ENCODE data around the gene DUXA. TPM values are rescaled to one million over a fixed set of nuclear protein-coding genes. Genes with fewer than 3 reads are reported as not detected.

DUXA gene
- total and polyA plus RNA-seq, 2 donors (not counting 1 experiment from before 2014, with no cell fraction given), result not detected

DNA sequence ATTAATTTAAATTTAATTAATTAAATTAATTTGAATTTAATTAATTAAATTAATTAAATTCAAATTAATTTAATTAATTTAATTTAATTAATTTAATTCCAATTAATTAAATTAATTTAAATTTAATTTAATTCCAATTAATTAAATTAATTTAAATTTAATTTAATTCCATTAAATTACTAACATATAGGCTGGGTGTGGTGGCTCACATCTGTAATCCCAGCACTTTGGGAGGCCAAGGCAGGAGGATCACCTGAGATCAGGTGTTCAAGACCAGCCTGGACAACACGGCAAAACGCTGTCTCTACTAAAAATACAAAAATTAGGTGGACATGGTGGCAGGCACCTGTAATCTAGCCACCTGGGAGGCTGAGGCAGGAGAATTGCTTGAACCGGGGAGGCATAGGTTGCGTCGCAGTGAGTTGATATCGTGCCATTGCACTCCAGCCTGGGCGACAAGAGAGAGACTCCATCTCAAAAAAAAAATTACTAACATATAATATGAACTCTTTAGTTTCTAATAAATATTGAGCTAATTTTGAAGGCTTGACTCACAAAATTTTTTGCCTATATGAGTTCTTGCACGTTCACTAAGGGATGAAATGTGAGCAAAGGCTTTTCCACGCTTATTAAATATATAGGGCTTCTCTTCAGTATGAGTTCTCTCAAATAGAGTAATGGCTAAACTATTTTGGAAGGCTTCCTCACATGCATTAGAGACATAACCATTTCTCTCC is 56.5 kb downstream of the DUXA start:
- no peak for DNase-seq (ENCODE audit: low read depth in 2 of 2)
- Histone ChIP-seq H2AFZ (ENCODE audit: low read length) (no peak overlapping the region), H3K36me3 (ENCODE audit: control insufficient read depth, insufficient read depth, low read length) (no peaks in the 10 kb centered on the region), H3K27ac (ENCODE audit: insufficient read depth, low read length) (no peak overlapping the region), H3K9me3 (ENCODE audit: control insufficient read depth, insufficient read depth, low read depth, low read length) (no peaks in the 10 kb centered on the region), H3K27me3 (ENCODE audit: control insufficient read depth, insufficient read depth, low read length) (no peaks in the 10 kb centered on the region), H4K20me1 (ENCODE audit: control insufficient read depth, extremely low read depth, insufficient read depth, low read length) (no peaks in the 10 kb centered on the region), H3K4me2 (ENCODE audit: extremely low read depth, insufficient read depth, low read length) (no peak overlapping the region), H3K4me1 (ENCODE audit: control insufficient read depth, extremely low read depth, insufficient read depth, low read length) (no peaks in the 10 kb centered on the region), H3K9ac (ENCODE audit: insufficient read depth, low read length) (no peak overlapping the region), H3K79me2 (ENCODE audit: control insufficient read depth, insufficient read depth, low read length) (no peaks in the 10 kb centered on the region), H3K4me3 (replicated peaks in 1 of 4; ENCODE audit: control extremely low read depth in 1 of 4, insufficient read depth in 1 of 4, low read depth in 3 of 4, low read length in 4 of 4) (no peak overlapping the region)
- TF ChIP-seq, protein P1, sequence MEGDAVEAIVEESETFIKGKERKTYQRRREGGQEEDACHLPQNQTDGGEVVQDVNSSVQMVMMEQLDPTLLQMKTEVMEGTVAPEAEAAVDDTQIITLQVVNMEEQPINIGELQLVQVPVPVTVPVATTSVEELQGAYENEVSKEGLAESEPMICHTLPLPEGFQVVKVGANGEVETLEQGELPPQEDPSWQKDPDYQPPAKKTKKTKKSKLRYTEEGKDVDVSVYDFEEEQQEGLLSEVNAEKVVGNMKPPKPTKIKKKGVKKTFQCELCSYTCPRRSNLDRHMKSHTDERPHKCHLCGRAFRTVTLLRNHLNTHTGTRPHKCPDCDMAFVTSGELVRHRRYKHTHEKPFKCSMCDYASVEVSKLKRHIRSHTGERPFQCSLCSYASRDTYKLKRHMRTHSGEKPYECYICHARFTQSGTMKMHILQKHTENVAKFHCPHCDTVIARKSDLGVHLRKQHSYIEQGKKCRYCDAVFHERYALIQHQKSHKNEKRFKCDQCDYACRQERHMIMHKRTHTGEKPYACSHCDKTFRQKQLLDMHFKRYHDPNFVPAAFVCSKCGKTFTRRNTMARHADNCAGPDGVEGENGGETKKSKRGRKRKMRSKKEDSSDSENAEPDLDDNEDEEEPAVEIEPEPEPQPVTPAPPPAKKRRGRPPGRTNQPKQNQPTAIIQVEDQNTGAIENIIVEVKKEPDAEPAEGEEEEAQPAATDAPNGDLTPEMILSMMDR (conservative IDR thresholded peaks at IDR 0.05 in 1 of 2, IDR thresholded peaks at IDR 0.05 in 1 of 2; ENCODE audit: low read depth in 1 of 2, low read length in 2 of 2), result no peak
- TF ChIP-seq EZH2 (IDR thresholded peaks at IDR 0.05; ENCODE audit: low read length, missing control alignments), result no peak

DNA sequence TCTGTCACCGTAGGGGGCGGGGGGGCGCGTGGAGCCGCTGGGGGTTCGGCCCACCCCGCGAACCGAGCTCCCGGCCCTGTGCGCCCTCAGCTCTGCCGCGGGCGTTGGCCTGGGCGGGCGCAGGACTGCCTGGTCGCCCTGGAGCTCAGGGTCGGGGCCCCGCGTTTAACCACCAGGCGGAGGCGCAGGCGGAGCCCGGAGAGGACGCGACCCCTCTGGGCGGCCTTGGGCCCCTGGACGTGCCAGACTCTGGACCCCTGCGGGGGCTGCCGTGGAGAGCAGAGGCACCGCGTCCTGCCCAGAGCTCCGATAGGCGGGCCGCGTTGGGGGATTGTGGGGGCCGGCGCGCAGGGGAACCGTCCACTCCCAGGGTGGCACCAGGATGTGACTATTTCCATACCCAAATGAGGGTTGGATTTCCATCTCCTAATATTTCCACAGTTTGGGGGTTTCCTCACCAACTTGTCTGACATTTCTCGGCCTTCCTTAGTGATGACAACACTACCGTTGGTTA is 60.5 kb downstream of the DUXA start:
- DNase-seq (ENCODE audit: low read depth in 2 of 2), result no peak
- Histone ChIP-seq H3K4me3 (replicated peaks in 1 of 4; ENCODE audit: control extremely low read depth in 1 of 4, insufficient read depth in 1 of 4, low read depth in 3 of 4, low read length in 4 of 4) (no peak overlapping the region), H3K4me1 (ENCODE audit: control insufficient read depth, extremely low read depth, insufficient read depth, low read length) (no peaks in the 10 kb centered on the region), H2AFZ (ENCODE audit: low read length) (no peak overlapping the region), H3K27me3 (ENCODE audit: control insufficient read depth, insufficient read depth, low read length) (no peaks in the 10 kb centered on the region), H3K79me2 (ENCODE audit: control insufficient read depth, insufficient read depth, low read length) (no peaks in the 10 kb centered on the region), H3K36me3 (ENCODE audit: control insufficient read depth, insufficient read depth, low read length) (no peaks in the 10 kb centered on the region), H3K27ac (ENCODE audit: insufficient read depth, low read length) (no peak overlapping the region), H3K9me3 (ENCODE audit: control insufficient read depth, insufficient read depth, low read depth, low read length) (no peaks in the 10 kb centered on the region), H4K20me1 (ENCODE audit: control insufficient read depth, extremely low read depth, insufficient read depth, low read length) (no peaks in the 10 kb centered on the region), H3K9ac (ENCODE audit: insufficient read depth, low read length) (no peak overlapping the region), H3K4me2 (ENCODE audit: extremely low read depth, insufficient read depth, low read length) (no peak overlapping the region)
- TF ChIP-seq EZH2 (IDR thresholded peaks at IDR 0.05; ENCODE audit: low read length, missing control alignments), result no peak
- TF ChIP-seq, protein P1 (conservative IDR thresholded peaks at IDR 0.05 in 1 of 2, IDR thresholded peaks at IDR 0.05 in 1 of 2; ENCODE audit: low read depth in 1 of 2, low read length in 2 of 2), result no peak

DNA sequence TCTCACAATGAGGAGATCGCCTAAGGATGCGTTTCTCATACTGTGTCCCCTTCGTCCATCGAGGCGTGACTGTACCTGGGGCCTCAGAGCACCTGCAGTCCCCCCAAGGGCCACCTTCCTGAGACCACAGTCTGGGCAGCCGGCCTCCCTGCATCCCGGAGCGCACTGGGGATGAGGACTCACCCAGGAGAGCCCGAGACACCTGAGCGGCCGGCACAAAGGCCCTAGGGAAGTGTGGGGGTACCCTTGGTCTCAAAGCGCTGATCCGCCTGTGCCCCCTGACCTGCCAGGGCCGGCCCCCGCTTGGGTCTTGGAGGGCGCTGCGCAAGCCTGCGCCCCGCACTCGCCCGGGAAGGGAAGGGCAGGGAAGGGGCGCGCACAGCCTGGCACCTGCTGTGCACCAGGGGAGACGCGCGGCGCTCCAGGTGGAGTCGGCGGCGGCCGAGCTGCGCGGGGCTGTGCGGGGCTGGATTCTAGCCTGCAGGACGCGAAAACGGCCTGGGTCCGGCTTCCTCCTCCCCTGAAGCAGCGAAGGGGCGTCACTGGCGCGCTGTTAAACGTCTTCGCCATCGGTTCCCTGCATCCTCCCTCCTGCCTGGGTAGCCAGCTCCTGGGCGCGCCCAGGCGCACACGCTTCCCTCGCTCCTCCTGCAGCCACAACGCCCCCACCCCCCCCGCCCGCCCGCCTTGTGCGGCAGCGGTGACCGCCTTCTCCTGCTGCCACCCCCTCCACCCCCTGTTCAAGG is 61.1 kb downstream of the DUXA start:
- Histone ChIP-seq H3K36me3 (ENCODE audit: control insufficient read depth, insufficient read depth, low read length) (no peaks in the 10 kb centered on the region), H3K79me2 (ENCODE audit: control insufficient read depth, insufficient read depth, low read length) (no peaks in the 10 kb centered on the region), H4K20me1 (ENCODE audit: control insufficient read depth, extremely low read depth, insufficient read depth, low read length) (no peaks in the 10 kb centered on the region), H3K4me3 (replicated peaks in 1 of 4; ENCODE audit: control extremely low read depth in 1 of 4, insufficient read depth in 1 of 4, low read depth in 3 of 4, low read length in 4 of 4) (no peak overlapping the region), H3K9ac (ENCODE audit: insufficient read depth, low read length) (no peak overlapping the region), H3K4me1 (ENCODE audit: control insufficient read depth, extremely low read depth, insufficient read depth, low read length) (no peaks in the 10 kb centered on the region), H3K27me3 (ENCODE audit: control insufficient read depth, insufficient read depth, low read length) (no peaks in the 10 kb centered on the region), H3K4me2 (ENCODE audit: extremely low read depth, insufficient read depth, low read length) (no peak overlapping the region), H2AFZ (ENCODE audit: low read length) (no peak overlapping the region), H3K9me3 (ENCODE audit: control insufficient read depth, insufficient read depth, low read depth, low read length) (no peaks in the 10 kb centered on the region), H3K27ac (ENCODE audit: insufficient read depth, low read length) (no peak overlapping the region)
- TF ChIP-seq, protein P1 (conservative IDR thresholded peaks at IDR 0.05 in 1 of 2, IDR thresholded peaks at IDR 0.05 in 1 of 2; ENCODE audit: low read depth in 1 of 2, low read length in 2 of 2), result no peak
- TF ChIP-seq EZH2 (IDR thresholded peaks at IDR 0.05; ENCODE audit: low read length, missing control alignments), result no peak
- no peak for DNase-seq (ENCODE audit: low read depth in 2 of 2)

All from fibroblast of lung (primary cell).